ENCODE data around the gene ANXA8L1. TPM values are rescaled to one million over a fixed set of nuclear protein-coding genes. Genes with fewer than 3 reads are reported as not detected.
"Not testable (repeated sequence)": the region's sequence is repeated elsewhere in the genome, so short reads cannot be mapped to it uniquely, and the experiment has no call there.

ANXA8L1 gene
- total and polyA plus RNA-seq, 2 of the 4 experiments (the other 2 are of a cell fraction) = 0.18 to 0.32 TPM

DNA sequence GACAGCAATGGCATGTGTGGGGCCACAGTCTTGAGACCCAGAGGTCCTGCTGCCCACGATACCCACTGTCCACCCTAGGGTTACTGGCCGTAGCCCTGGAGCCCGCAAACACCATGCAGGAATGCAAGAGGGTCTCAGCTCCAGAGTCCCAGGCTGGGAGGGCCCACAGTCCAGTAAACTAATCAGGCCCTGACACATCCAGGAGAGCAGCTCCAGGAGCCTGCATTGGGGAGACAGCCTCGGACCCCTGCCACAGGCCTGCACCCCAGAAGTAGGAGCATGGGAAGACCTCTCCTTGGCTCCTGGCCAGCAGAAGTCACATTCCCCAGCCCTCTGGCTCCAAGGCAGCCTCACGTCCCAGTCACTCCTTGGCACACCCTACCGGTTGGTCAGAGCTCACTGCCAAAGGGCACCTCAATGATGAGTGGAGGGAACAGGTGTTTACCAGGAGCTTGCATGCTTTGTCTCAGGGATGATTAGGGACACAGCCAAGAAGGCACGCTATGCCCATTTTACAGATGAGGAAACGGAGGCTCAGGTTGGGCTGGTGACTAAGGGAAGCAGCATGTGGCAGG is 7.8 kb upstream of the ANXA8L1 start:
- H2AK5ac ChIP-seq (ENCODE audit: low read depth, low read length); H4K5ac ChIP-seq (ENCODE audit: low read depth, low read length); H2AK9ac ChIP-seq (replicated peaks; ENCODE audit: low read depth, low read length, poor library complexity); H3K27me3 ChIP-seq (ENCODE audit: control insufficient read depth, insufficient read depth, low read length); H3K9me3 ChIP-seq (ENCODE audit: control insufficient read depth, insufficient read depth, low read length); H3K9ac ChIP-seq (ENCODE audit: low read depth, low read length); H3K14ac ChIP-seq (replicated peaks; ENCODE audit: low read depth, low read length); H3K4me2 ChIP-seq (ENCODE audit: low read depth, low read length); POLR2A ChIA-PET (ENCODE audit: unreplicated experiment); H4K8ac ChIP-seq (ENCODE audit: low read depth in 2 of 2, low read length in 2 of 2); H3K23ac ChIP-seq (ENCODE audit: low read depth, low read length); H3K56ac ChIP-seq (ENCODE audit: extremely low read depth, insufficient read depth, low read length); H3K79me1 ChIP-seq (ENCODE audit: low read depth in 1 of 2, low read length in 2 of 2); BruUV-seq (replicated peaks); dilution Hi-C loops (cut with HindIII; ENCODE audit: low sequenced_read_pairs, unreplicated experiment); H3K4me1 ChIP-seq (ENCODE audit: control insufficient read depth, insufficient read depth, low read length); H3K27ac ChIP-seq (ENCODE audit: insufficient read depth, low read length); H3K4me3 ChIP-seq (ENCODE audit: insufficient read depth, low read depth, low read length); H3K36me3 ChIP-seq (ENCODE audit: control insufficient read depth, insufficient read depth, low read length); H4K20me1 ChIP-seq (ENCODE audit: insufficient read depth, low read length); H2BK120ac ChIP-seq (ENCODE audit: low read depth, low read length); ATAC-seq (ENCODE audit: low read depth); DNase-seq; H2BK5ac ChIP-seq (ENCODE audit: low read depth, low read length, poor library complexity, severe bottlenecking); H2BK15ac ChIP-seq (ENCODE audit: low read depth, low read length); H2BK20ac ChIP-seq (ENCODE audit: low read depth, low read length); intact Hi-C loops (cut with micrococcal nuclease); CTCF ChIA-PET; in situ Hi-C loops (cut with MboI; ENCODE audit: low sequenced_read_pairs); H3K18ac ChIP-seq (ENCODE audit: low read depth, low read length); H4K91ac ChIP-seq (ENCODE audit: insufficient read depth, low read depth, low read length); H3K4ac ChIP-seq (ENCODE audit: low read depth, low read length); H3K9me1 ChIP-seq (ENCODE audit: insufficient read depth, low read length); H2AFZ ChIP-seq (replicated peaks; ENCODE audit: low read length, poor library complexity): not testable (repeated sequence)
- no CpG with 5 or more reads among the region's 8 CpGs for WGBS, 2 experiments (ENCODE audit: extremely low coverage in 2 of 2, insufficient read length in 1 of 2)

DNA sequence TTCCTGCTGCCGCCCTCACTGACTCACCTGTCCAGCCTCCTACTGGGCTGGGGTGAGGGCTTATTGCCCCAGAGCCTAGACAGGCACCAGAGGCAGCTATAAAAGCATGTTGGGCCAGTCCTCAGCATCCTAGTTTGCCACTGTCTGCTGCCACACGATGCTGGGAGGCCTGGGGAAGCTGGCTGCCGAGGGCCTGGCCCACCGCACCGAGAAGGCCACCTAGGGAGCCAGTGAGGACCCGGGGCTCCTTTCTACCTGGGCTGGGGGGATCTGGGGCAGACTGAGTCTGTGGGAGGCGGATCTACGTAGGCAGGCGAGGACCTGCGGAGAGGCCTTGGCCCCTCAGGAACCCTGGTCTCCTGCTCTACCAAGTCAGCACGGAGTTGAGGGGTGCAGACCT is 6.6 kb upstream of the ANXA8L1 start:
- in situ Hi-C loops (cut with MboI; ENCODE audit: low sequenced_read_pairs); H3K4me2 ChIP-seq (ENCODE audit: low read depth, low read length); H4K5ac ChIP-seq (ENCODE audit: low read depth, low read length); intact Hi-C loops (cut with micrococcal nuclease); H3K9me1 ChIP-seq (ENCODE audit: insufficient read depth, low read length); H3K14ac ChIP-seq (replicated peaks; ENCODE audit: low read depth, low read length); H2BK5ac ChIP-seq (ENCODE audit: low read depth, low read length, poor library complexity, severe bottlenecking); H3K79me1 ChIP-seq (ENCODE audit: low read depth in 1 of 2, low read length in 2 of 2); H3K27ac ChIP-seq (ENCODE audit: insufficient read depth, low read length); H2AK9ac ChIP-seq (replicated peaks; ENCODE audit: low read depth, low read length, poor library complexity); H3K36me3 ChIP-seq (ENCODE audit: control insufficient read depth, insufficient read depth, low read length); CTCF ChIA-PET; H4K91ac ChIP-seq (ENCODE audit: insufficient read depth, low read depth, low read length); H3K4me1 ChIP-seq (ENCODE audit: control insufficient read depth, insufficient read depth, low read length); H2BK120ac ChIP-seq (ENCODE audit: low read depth, low read length); DNase-seq; H2BK15ac ChIP-seq (ENCODE audit: low read depth, low read length); H3K4me3 ChIP-seq (ENCODE audit: insufficient read depth, low read depth, low read length); H2AK5ac ChIP-seq (ENCODE audit: low read depth, low read length); H3K9ac ChIP-seq (ENCODE audit: low read depth, low read length); H3K56ac ChIP-seq (ENCODE audit: extremely low read depth, insufficient read depth, low read length); BruUV-seq (replicated peaks); H4K8ac ChIP-seq (ENCODE audit: low read depth in 2 of 2, low read length in 2 of 2); H3K27me3 ChIP-seq (ENCODE audit: control insufficient read depth, insufficient read depth, low read length); dilution Hi-C loops (cut with HindIII; ENCODE audit: low sequenced_read_pairs, unreplicated experiment); H3K23ac ChIP-seq (ENCODE audit: low read depth, low read length); H2BK20ac ChIP-seq (ENCODE audit: low read depth, low read length); H3K4ac ChIP-seq (ENCODE audit: low read depth, low read length); POLR2A ChIA-PET (ENCODE audit: unreplicated experiment); H2AFZ ChIP-seq (replicated peaks; ENCODE audit: low read length, poor library complexity); H3K9me3 ChIP-seq (ENCODE audit: control insufficient read depth, insufficient read depth, low read length); H4K20me1 ChIP-seq (ENCODE audit: insufficient read depth, low read length); H3K18ac ChIP-seq (ENCODE audit: low read depth, low read length); ATAC-seq (ENCODE audit: low read depth): not testable (repeated sequence)
- no CpG with 5 or more reads among the region's 11 CpGs for WGBS, 2 experiments (ENCODE audit: extremely low coverage in 2 of 2, insufficient read length in 1 of 2)
